Loucy (cell line): ENCODE data around the gene WDR5B.
"Not testable (repeated sequence)": the region's sequence is repeated elsewhere in the genome, so short reads cannot be mapped to it uniquely, and the experiment has no call there.

ENCODE experiments used
- EZH2phosphoT487 ChIP-seq: fragments of 200-600 bp; IDR thresholded peaks from 2 replicates; pipeline ENCODE4 v1.6.1; 2018; ENCODE audit warnings: antibody characterized with exemption, mild to moderate bottlenecking, moderate library complexity, borderline replicate concordance
- TF ChIP-seq, protein P1 (sequence below): fragments of 200-600 bp; sonication (generic); conservative IDR thresholded peaks from 2 replicates; pipeline ENCODE4 v1.5.1; 2014; ENCODE audit warnings: mild to moderate bottlenecking, antibody characterized with exemption, low read length

DNA sequence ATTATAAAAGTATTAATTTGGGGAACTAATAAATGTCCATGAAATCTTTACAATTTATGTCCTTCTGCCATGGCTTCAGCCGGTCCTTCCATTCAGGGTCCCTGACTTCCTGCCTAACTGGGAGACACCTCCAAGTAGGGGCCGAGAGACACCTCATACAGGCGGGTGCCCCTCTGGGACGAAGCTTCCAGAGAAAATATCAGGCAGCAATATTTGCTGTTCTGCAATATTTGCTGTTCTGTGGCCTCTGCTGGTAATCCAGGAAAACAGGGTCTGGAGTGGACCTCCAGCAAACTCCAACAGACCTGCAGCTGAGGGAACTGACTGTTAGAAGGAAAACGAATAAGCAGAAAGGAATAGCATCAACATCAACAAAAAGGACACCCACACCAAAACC is 28.6 kb upstream of the WDR5B start:
- TF ChIP-seq, protein P1, sequence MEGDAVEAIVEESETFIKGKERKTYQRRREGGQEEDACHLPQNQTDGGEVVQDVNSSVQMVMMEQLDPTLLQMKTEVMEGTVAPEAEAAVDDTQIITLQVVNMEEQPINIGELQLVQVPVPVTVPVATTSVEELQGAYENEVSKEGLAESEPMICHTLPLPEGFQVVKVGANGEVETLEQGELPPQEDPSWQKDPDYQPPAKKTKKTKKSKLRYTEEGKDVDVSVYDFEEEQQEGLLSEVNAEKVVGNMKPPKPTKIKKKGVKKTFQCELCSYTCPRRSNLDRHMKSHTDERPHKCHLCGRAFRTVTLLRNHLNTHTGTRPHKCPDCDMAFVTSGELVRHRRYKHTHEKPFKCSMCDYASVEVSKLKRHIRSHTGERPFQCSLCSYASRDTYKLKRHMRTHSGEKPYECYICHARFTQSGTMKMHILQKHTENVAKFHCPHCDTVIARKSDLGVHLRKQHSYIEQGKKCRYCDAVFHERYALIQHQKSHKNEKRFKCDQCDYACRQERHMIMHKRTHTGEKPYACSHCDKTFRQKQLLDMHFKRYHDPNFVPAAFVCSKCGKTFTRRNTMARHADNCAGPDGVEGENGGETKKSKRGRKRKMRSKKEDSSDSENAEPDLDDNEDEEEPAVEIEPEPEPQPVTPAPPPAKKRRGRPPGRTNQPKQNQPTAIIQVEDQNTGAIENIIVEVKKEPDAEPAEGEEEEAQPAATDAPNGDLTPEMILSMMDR = not testable (repeated sequence)
- not testable (repeated sequence) for TF ChIP-seq EZH2phosphoT487
